Measurements from ENCODE around the gene DDX46.
"Not testable (repeated sequence)": the region's sequence is repeated elsewhere in the genome, so short reads cannot be mapped to it uniquely, and the experiment has no call there.

The DDX46 gene, protein sequence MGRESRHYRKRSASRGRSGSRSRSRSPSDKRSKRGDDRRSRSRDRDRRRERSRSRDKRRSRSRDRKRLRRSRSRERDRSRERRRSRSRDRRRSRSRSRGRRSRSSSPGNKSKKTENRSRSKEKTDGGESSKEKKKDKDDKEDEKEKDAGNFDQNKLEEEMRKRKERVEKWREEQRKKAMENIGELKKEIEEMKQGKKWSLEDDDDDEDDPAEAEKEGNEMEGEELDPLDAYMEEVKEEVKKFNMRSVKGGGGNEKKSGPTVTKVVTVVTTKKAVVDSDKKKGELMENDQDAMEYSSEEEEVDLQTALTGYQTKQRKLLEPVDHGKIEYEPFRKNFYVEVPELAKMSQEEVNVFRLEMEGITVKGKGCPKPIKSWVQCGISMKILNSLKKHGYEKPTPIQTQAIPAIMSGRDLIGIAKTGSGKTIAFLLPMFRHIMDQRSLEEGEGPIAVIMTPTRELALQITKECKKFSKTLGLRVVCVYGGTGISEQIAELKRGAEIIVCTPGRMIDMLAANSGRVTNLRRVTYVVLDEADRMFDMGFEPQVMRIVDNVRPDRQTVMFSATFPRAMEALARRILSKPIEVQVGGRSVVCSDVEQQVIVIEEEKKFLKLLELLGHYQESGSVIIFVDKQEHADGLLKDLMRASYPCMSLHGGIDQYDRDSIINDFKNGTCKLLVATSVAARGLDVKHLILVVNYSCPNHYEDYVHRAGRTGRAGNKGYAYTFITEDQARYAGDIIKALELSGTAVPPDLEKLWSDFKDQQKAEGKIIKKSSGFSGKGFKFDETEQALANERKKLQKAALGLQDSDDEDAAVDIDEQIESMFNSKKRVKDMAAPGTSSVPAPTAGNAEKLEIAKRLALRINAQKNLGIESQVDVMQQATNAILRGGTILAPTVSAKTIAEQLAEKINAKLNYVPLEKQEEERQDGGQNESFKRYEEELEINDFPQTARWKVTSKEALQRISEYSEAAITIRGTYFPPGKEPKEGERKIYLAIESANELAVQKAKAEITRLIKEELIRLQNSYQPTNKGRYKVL

GRCh38 chr5:134758504-134759341 lies at the start of gene DDX46:
Gene DDX46, plus strand, starts transcription at chr5:134758779. Its CDS starts 160 bp downstream, at chr5:134758939.
- DNase-seq, result peak in 57 of 58 donors; percentile 38 to 94 (median 85)

DNA sequence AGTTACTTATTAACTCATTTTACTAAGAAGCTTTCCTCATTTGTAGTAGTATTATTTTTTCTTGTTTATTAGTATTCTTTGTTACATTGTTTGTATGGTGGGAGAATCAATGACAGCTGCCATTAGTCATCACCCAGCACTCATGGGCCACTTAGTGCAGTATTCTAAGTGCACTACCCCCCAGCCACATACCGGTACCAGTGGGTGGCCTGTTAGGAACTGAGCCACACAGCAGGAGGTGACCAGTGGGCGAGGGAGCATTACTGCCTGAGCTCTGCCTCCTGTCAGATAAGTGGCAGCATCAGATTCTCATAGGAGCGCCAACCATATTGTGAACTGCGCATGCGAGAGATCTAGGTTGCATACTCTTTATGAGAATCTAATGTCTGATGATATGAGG lies 44.5 kb upstream of the DDX46 start:
- DNase-seq, result no peak

DNA sequence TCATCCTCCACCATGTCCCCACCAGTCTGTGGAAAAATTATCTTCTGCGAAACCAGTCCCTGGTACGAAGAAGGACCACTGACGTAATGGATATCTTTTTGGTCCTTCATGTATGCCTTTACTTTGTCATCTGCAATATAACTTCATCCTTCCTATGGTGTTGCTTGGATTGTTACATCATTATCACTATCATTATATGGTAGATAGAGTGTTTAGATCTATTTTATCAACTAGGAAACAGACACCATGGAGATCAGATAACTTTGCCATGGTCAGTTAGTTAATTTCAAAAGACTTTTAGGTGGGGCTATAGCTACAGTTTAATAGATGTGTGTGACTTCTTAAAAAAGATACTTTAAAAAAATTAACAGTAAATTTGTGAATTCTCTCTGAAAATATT lies 44.0 kb upstream of the DDX46 start:
- DNase-seq, result no peak

DNA sequence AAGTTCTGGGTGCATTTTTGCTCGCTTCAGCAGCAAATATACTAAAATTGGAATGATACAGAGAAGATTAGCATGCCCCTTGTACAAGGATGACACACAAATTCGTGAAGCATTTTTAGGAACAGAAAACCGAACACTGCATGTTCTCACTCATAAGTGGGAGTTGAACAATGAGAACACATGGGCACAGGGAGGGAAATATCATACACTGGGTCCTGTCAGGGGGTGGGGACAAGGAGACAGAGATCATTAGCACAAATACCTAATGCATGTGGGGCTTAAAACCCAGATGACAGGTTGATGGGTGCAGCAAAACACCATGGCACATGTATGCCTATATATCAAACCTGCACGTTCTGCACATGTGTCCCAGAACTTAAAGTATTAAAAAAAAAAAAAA lies 43.1 kb upstream of the DDX46 start:
- DNase-seq, result not testable (repeated sequence)

GRCh38 chr5:134724872-134725271 lies 33.7 kb upstream of the DDX46 start:
- no peak for DNase-seq

DNA sequence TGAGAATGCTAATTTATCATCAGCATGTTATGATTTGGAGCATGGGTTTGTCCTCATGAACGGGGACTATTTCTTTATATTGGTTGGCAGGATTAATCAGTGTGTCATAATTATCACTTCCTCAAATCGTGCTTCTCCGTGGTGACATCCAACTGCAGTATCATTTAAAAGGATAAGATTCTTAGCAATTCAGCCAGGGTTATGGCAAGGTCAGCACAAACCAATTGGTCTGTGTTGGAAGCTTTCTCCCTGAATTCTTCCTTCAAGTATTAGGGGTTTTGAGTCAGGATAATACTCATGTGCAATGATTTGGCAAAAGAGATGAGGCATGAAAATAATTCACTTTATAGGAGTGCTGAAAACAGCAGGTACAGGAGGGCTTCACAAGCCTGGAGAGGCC lies 25.8 kb upstream of the DDX46 start:
- no peak for DNase-seq

DNA sequence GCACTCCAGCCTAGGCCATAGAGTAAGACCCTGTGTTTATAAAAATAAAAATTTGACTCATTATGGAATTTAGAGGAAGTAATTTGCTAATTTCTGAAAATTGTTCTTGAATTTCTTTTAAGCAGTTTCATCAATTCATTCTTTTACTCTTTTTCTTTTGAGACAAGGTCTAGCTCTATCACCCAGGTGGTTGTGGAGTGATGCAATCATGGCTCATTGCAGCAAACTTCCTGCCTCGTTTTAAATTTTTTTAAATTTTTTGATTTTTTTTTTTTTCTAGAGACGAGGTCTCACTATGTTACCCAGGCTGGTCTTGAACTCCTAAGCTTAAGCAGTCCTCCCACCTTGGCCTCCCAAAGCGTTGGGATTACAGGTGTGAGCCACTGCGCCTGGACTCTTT lies 23.3 kb upstream of the DDX46 start:
- DNase-seq, result no peak

DNA sequence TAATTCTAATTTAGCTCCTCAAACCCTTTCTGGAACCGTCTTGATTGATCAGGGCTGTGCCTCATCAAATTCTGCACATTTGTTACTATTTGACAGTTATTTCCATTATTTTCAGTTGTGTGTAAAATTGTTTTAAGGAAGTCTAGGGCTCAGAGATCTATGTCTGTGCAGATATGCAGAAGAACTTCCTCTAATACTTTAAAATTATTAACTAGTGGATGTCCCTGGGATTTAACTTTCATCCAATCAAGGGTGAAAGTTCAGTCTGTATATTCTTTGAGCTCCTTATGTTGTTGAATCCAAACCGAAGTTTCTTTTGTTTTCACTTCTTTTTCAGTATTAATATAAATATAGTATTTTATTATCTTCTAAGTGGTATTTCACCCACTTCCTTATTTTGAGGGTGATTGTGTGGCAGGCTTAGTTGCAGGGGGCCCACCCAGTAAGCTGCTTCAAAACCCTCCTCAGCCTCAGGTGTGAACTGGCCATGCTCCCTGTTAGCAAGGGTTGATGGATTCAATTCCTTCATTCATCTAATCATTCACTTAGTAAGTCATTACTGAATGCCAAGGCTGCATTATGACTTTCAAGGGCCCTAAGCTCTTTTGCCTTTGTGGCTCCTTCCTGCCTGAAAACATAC lies 22.3 kb upstream of the DDX46 start:
- no peak for DNase-seq

- peak; percentile 61 to 98 (median 94) for DNase-seq
Measured at GRCh38 chr5:134738133-134738962, 20.2 kb upstream of the DDX46 start, which contains the start of gene CAMLG. Gene CAMLG, plus strand, starts transcription at chr5:134738548. Its CDS starts 73 bp downstream, at chr5:134738621.

DNA sequence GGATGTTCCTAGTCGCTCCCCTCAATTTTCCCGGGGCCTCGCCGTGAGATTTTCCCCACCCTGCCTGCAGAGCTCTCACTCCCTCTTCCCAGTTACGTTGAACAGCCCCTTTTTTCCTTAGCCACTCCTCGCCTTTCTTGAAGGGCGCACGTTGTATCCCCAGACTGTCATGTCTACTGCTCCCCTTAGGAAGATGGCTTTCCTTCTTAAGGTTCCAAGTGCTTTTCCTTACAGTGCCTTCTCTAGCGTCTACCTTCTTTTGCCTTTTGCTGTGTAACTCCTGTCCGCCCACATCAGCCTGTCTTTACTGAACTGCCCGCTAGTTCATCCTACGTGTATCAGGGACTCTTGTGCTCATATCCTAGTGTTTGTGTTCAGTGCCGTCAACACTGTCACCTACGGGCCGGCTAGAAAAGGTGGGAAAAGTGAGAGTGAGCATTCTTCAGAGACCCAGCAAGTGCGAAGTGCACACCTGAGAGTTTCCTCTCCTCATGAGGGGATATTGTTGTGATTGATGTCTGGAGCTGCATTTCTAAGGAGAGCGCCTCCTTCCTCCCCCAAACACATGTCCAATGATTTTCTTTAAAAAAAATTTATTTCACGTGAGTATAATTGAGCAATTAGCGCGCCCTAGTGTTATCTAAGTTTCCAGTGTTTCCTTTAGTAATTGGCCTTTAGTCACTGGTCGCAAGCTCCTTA lies 19.5 kb upstream of the DDX46 start:
- DNase-seq, result peak in 17 of 58 donors; percentile 12 to 61 (median 40)

DNA sequence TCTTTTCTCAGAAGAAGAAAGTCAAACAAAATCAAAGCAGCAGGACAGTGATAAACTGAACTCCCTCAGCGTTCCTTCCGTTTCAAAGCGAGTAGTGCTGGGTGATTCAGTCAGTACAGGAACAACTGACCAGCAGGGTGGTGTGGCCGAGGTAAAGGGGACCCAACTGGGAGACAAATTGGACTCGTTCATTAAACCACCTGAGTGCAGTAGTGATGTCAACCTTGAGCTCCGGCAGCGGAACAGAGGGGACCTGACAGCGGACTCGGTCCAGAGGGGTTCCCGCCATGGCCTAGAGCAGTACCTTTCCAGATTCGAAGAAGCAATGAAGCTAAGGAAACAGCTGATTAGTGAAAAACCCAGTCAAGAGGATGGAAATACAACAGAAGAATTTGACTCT lies 17.5 kb upstream of the DDX46 start:
- no peak for DNase-seq

DNA sequence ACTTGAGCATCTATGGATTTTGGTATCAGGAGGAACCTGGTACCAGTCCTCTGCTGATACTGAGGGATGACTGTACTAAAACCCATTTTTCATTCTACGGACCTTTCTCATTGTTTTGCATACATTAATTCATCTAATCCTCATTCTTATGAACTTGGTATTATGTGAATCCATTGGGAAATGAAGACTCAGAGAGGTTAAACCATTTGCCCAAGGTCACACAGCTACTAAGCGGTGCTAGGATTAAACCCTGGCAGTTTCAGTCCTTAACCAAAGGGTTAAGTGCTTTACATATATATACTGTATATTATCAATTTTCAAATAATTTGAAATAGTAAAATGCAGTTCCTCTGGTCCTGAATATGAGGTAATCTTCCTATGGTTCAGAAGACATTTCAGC lies 16.4 kb upstream of the DDX46 start:
- DNase-seq, result no peak

DNA sequence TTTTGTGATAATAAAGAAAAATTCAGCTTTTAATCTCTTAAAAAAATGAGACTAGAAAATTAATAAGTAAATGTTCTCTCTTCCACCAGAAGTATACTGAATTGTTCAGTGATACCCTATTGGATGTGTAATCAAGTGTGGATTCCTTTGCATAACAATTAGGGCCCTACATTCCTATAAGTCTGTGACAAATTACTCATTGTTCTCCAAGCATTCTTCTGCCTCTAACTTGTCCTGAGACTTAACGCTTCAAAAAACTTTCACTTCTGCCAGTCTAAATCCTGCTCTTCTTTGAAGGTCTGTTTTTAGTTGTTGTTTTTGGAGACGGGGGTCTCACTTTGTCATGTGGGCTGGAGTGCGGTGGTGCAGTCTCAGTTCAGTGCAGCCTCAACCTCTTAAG lies 9.2 kb upstream of the DDX46 start:
- DNase-seq, result no peak

- no peak for DNase-seq
Measured at GRCh38 chr5:134758176-134758503, 439 bp upstream of the DDX46 start.

DNA sequence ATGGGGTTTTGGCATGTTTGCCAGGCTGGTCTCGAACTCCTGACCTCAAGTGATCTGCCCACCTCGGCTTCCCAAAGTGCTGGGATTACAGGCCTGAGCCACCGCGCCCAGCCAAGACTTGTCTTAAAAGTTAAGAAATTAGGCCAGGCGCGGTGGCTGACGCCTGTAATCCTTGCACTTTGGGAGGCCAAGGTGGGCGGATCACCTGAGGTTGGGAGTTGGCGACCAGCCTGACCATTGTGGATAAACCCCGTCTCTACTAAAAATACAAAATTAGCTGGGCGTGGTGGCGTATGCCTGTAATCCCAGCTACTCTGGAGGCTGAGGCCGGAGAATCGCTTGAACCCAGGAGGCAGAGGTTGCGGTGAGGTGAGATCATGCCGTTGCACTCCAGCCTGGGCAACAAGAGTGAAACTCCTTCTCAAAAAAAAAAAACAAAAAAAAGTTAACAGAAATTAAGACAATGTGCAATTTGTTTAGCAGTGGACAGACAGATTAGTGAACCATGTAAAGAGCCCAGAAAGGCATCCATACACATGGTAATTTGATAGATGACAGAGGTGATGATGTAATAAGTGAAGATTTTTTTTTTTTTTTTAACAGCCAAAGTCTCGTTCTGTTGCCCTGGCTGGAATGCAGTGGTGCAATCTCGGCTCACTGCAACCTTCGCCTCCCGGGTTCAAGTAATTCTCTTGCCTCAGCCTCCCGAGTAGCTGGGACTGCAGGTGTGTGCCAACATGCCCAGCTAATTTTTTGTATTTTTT lies 9.1 kb downstream of the DDX46 start:
- DNase-seq, result not testable (repeated sequence)

DNA sequence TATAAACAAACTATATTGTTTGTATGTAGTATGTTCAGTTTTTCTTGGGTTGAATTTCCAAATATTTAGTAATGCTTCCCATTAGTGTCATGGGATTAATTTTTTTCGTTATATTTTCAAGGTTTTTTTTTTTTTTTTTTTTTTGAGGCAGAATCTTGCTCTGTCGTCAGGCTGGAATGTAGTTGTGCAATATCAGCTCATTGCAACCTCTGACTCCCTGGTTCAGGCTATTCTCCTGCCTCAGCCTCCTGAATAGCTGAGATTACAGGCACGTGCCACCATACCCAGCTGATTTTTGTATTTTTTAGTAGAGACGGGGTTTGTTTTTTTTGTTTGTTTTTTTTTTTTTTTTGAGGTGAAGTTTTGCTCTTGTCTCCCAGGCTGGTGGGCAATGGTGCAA lies 10.6 kb downstream of the DDX46 start:
- no peak for DNase-seq

- DNase-seq, result no peak
Measured at GRCh38 chr5:134772461-134773125, 14.0 kb downstream of the DDX46 start.

- DNase-seq, result no peak
Measured at GRCh38 chr5:134777366-134777765, 18.8 kb downstream of the DDX46 start.

All from anterior cingulate cortex (tissue), 58 donors.